RWPE2 (cell line): ENCODE results near the gene ZBTB48.

Experiments used
- ATAC-seq: fragments of 200-7000 bp; cut with Tn5 transposase; 3 replicates; pipeline ENCODE4 v1.9.1; 2021; ENCODE audit warnings: low read depth
- DNase-seq: peaks from one replicate; pipeline ENCODE4 v3.0.0-alpha.2; 2020; ENCODE audit warnings: low spot score
- H3K27ac ChIP-seq: fragments of 450-650 bp; 2 replicates; pipeline ENCODE4 v1.5.1; 2017; ENCODE audit warnings: mild to moderate bottlenecking; ENCODE audit not compliant: poor library complexity, severe bottlenecking
- H3K27me3 ChIP-seq: fragments of 250-450 bp; sonication (Bioruptor Pico); 2 replicates; pipeline ENCODE4 v1.5.1; 2021; ENCODE audit warnings: mild to moderate bottlenecking, moderate library complexity; ENCODE audit not compliant: insufficient read depth, poor library complexity, severe bottlenecking
- H3K36me3 ChIP-seq: fragments of 250-450 bp; sonication (Bioruptor Pico); 2 replicates; pipeline ENCODE4 v1.5.1; 2020; ENCODE audit warnings: low read depth, mild to moderate bottlenecking, moderate library complexity
- H3K4me1 ChIP-seq: fragments of 250-450 bp; sonication (Bioruptor Pico); 2 replicates; pipeline ENCODE4 v1.5.1; 2021; ENCODE audit warnings: mild to moderate bottlenecking, moderate library complexity; ENCODE audit not compliant: insufficient read depth, poor library complexity, severe bottlenecking
- H3K4me3 ChIP-seq: fragments of 250-450 bp; sonication (Bioruptor Pico); 2 replicates; pipeline ENCODE4 v1.5.1; 2021; ENCODE audit warnings: mild to moderate bottlenecking, moderate library complexity; ENCODE audit not compliant: severe bottlenecking
- H3K9me3 ChIP-seq: fragments of 250-450 bp; sonication (Bioruptor Pico); 2 replicates; pipeline ENCODE4 v1.5.1; 2021; ENCODE audit warnings: mild to moderate bottlenecking, moderate library complexity; ENCODE audit not compliant: severe bottlenecking
- CTCF ChIP-seq: fragments of 450-650 bp; IDR thresholded peaks from one replicate; pipeline ENCODE4 v1.5.1; 2017; ENCODE audit warnings: mild to moderate bottlenecking, moderate library complexity; ENCODE audit not compliant: poor library complexity, severe bottlenecking

ZBTB48 gene

GRCh38 chr1:6624710-6625583 is 45.2 kb downstream of the ZBTB48 start, which contains the start of gene THAP3:
Gene THAP3, plus strand, starts transcription at chr1:6624868. Its CDS starts 351 bp downstream, at chr1:6625219.
- Histone ChIP-seq H3K4me3 (peak within 1 kb of the TSS; percentile 83), H3K27me3 (no peaks in the 10 kb centered on the region), H3K36me3 (peaks cover 74% of the 10 kb centered on the region), H3K27ac (peak within 1 kb of the TSS; percentile 52), H3K4me1 (no peaks in the 10 kb centered on the region), H3K9me3 (no peaks in the 10 kb centered on the region)
- peak; percentile 19 for TF ChIP-seq CTCF
- DNase-seq (peak; percentile 89), ATAC-seq (peak; percentile 85)

- H3K4me1 ChIP-seq: no peaks in the 10 kb centered on the region
- peak overlapping the region; percentile 52 for H3K27ac ChIP-seq
- H3K9me3 ChIP-seq: no peaks in the 10 kb centered on the region
- H3K36me3 ChIP-seq: peaks cover 71% of the 10 kb centered on the region
- peak overlapping the region; percentile 83 for H3K4me3 ChIP-seq
- H3K27me3 ChIP-seq: no peaks in the 10 kb centered on the region
- DNase-seq: no peak
- TF ChIP-seq CTCF: no peak
- ATAC-seq: peak; percentile 4; the same call in 2 of the 3 replicates
Measured at GRCh38 chr1:6625584-6626149, 45.9 kb downstream of the ZBTB48 start.

GRCh38 chr1:6627031-6627430 is 47.2 kb downstream of the ZBTB48 start:
- Histone ChIP-seq H3K4me1 (no peaks in the 10 kb centered on the region), H3K27ac (no peak overlapping the region), H3K36me3 (peaks cover 73% of the 10 kb centered on the region), H3K27me3 (no peaks in the 10 kb centered on the region), H3K4me3 (no peak overlapping the region), H3K9me3 (no peaks in the 10 kb centered on the region)
- no peak for ATAC-seq
- no peak for DNase-seq
- TF ChIP-seq CTCF: no peak

DNA sequence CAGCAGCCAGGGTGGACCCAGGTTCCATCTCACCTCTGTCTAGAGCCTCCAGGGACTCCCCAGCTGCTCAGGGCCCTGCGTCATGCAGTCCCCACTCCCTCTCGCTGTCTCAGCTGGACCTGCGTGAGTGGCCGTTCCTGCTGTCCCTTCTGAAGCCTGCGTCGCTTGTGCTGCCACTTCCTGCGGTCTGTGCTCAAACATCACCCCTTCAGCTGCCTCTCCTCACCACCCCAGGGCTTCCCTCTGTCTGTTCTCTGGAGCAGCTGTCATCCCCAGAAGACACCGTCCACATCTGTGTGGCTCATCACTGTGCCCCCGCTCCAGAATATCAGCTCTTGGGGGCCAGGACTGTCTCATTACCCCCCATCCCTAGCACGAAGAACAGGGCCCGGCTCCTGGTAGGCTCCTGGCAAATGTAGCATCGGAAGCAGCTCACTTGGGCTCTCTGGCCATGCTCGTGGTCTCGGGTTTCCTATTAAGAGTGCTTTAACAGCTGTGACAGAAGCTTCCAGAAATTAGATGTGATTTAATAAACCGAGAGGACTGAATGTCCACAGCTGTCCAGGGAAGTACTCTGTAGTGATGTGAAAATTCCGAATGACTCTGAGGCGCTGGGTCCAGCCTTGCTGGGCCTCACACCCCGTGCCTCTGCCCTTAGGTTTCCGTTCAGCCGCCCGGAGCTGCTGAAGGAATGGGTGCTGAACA is 48.2 kb downstream of the ZBTB48 start:
- no peak overlapping the region for H3K27ac ChIP-seq

More for the DNA sequence above, 48.2 kb downstream of the ZBTB48 start:
- no peak for TF ChIP-seq CTCF
- no peak for ATAC-seq
- Histone ChIP-seq H3K4me3 (no peak overlapping the region), H3K4me1 (no peaks in the 10 kb centered on the region), H3K27me3 (no peaks in the 10 kb centered on the region), H3K9me3 (no peaks in the 10 kb centered on the region), H3K36me3 (peaks cover 63% of the 10 kb centered on the region)
- DNase-seq: no peak
